Stimulated activated CD8-positive, alpha-beta memory T cell treated with anti-CD3 and anti-CD28 coated beads, Interleukin-12 subunit alpha, Interleukin-12 subunit beta, amount 100 ng/mL, for 24 hours (primary cell): ENCODE measurements around the gene NSL1.
"Not testable (repeated sequence)": the region's sequence is repeated elsewhere in the genome, so short reads cannot be mapped to it uniquely, and the experiment has no call there.

ENCODE experiments used
- DNase-seq: peaks from one replicate; pipeline ENCODE4 v3.0.0-alpha.2; 2020; ENCODE audit errors: extremely low read depth

The NSL1 gene, protein sequence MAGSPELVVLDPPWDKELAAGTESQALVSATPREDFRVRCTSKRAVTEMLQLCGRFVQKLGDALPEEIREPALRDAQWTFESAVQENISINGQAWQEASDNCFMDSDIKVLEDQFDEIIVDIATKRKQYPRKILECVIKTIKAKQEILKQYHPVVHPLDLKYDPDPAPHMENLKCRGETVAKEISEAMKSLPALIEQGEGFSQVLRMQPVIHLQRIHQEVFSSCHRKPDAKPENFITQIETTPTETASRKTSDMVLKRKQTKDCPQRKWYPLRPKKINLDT

GRCh38 chr1:212791676-212792395 is at the start of gene NSL1, which contains the start of gene TATDN3:
Gene NSL1, minus strand, starts transcription at chr1:212791777. Its CDS starts 14 bp downstream, at chr1:212791763.
Gene TATDN3, plus strand, starts transcription at chr1:212791894. Its CDS starts 28 bp downstream, at chr1:212791922.
- peak; percentile 75 for DNase-seq

DNA sequence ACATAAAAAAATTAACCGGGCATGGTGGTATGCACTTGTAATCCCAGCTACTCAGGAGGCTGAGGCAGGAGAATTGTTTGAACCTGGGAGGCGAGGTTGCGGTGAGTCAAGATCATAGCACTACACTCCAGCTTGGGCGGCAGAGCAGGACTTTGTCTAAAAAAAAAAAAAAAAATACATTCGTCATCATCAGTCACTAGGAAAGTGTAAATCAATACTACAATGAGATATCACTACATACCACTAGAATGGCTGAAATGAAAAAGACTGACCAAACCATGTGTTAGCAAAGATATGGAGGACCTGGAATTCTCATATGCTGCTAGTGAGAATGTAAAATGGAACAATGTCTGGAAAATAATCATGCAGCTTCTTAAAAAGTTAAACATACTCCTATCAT is 46.6 kb upstream of the NSL1 start:
- DNase-seq = no peak

- not testable (repeated sequence) for DNase-seq
Observed at GRCh38 chr1:212833211-212834207, 41.9 kb upstream of the NSL1 start.

DNA sequence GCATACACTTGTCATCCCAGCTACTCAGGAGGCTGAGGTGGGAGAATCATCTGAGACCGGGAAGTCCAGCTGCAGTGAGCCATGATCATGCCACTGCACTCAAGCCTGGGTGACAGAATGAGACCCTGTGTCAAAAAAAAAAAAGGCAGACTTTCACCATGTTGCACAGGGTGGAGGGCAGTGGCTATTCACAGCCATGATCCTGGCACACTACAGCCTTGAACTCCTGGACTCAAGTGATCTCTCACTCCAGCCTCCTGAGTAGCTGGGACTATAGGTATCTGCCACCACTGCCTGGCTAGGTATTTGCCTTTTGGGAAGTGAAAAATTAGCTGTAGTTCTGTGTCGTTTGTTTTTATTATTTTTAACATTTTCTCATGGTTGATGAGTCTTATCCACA is 36.8 kb upstream of the NSL1 start:
- DNase-seq = no peak

DNA sequence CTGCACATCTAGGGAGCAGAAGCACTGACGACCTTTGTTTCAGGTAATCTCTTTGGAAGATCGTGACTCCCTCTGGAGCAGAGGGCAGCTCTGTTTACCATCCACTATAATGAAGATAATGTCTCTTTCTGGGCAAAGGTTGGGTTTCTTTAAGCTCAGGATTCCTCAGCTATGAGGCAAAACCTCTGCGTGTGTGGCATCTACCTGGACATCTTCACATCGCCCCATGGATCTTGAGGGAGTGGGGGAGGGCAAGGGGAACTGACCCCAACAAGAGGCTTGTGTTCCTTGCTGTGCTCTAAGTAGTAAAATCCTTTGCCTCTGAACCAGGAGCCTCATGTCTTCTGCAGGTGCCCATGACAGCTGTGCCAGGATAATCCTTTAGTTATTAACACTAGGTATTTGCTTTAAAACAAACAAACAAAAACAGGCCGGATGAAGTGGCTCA is 36.3 kb upstream of the NSL1 start:
- DNase-seq = no peak

DNA sequence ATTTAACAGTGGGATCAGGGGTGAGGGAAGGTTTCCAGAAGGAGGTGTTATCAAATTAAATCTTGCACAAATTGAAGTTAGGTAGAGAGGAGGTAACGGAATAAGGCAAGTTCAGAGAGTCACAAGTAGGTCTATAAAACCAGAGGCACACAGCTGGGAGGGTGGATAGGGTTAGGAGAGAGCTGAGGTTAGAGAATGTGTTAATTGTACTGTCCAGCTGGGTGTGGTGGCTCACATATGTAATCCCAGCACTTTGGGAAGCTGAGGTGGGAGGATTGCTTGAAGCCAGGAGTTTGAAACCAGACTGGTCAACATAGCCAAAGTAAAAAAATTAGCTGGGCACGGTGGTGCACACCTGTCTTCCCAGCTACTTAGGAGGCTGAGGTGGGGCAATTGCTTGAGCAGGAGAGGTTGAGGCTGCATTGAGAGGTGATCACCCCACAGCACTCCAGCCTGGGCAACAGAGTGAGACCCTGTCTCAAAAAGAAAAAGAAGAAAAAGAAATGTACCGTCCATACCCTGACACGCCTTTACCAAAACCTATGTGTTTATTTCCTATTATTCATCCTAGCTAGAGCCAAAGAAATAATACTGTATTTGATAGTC is 35.7 kb upstream of the NSL1 start:
- no peak for DNase-seq

DNA sequence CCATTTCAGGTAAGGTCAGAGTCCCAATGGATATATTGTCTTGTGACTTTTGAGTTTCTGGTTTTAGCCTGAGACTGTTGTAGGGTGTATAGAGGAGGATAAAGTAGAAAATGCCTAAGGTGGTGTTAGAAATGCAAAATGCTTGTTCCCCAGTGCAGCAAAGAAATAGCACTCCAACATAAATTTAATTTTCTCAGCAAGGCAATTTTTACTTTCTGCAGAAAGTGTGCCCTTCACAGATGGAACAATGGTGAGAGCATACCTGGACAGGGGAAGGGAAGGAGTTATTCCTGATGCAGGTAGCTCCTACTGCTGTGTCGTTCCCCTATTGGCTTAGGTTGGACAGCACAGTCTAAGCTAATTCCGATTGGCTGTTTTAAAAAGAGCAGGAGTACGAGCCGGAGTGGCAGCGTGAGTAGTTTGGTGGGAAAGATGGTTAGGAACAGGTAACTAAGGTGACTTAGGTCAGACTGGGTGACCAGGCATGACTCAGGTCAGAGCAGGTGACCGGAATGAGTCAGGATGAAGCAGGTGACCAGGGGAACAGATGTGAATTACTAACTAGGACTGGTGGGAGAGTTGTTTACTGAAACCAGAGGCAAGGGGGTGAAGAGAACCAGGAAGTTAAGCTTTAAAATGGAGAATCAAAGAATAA is 34.3 kb upstream of the NSL1 start:
- no peak for DNase-seq

- no peak for DNase-seq
Observed at GRCh38 chr1:212824201-212824600, 32.6 kb upstream of the NSL1 start.

GRCh38 chr1:212822956-212823355 is 31.4 kb upstream of the NSL1 start:
- DNase-seq = no peak

DNA sequence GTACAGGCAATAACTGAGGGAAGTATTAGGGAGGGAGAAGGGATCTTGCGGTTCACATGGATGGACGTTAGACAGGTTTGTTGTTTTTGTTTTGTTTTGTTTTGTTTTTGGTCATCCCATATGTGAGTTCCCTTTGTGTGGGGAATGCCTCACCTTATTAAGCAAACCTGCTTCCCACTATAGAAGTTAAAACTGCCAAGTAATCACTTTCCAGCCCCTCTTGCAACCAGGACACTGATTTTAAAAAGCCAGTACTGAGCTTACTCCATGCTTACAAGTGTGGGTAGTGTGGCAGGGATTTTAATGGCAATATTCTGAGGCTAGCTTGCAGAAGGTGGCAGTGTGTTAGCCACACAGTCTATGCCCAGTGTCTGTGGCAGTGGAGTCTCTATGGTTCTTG is 29.4 kb upstream of the NSL1 start:
- no peak for DNase-seq

DNA sequence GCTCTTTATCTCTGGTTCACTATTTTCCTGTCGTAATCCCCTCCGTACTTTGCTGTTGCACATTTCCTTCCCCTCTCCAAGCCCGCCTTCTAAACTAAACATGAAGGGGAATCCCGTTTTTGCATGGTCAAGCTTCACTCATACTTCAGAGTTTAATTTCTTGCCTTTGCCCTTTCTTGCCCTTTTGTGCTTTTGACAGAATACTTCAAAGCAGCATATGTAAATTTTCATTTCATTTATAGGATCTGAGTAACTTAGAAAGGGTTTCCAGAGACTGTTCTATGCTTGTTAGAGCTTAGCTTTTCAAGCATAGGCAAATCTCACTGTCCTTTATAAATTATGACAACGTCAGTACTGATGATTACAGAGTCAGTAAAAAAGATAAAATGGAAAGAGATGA is 28.1 kb upstream of the NSL1 start:
- DNase-seq = no peak

DNA sequence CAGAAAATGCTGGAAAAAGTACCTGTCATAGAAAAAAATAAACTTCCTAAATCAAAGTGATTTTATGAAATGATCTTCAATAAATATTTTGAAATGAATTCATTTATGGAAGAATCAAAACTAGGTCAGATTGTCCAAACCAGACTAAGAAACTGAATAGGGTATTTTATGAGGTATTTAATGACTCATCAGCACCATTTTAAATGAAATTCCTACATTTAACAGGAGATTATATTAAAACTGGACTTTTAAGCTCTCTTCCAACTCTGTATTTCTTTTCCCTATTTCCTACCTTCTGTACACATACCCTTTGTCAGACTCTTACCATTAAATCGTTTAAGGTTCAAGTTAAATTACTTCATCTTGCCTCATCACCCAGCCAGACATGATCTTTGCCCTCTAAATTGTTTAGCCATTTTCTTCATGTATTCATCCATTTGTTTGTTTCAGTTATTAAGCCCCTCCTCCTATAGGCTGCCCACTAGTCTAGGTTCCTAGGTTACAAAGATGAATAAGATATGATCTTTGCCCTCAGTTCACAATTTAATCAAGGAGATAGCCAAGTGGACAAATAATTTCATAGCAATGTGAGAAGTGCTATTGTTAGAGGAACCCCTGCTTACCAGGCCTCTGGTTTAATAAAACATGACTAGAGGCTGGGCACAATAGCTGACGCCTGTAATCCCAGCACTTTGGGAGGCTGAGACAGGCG is 25.1 kb upstream of the NSL1 start:
- no peak for DNase-seq

DNA sequence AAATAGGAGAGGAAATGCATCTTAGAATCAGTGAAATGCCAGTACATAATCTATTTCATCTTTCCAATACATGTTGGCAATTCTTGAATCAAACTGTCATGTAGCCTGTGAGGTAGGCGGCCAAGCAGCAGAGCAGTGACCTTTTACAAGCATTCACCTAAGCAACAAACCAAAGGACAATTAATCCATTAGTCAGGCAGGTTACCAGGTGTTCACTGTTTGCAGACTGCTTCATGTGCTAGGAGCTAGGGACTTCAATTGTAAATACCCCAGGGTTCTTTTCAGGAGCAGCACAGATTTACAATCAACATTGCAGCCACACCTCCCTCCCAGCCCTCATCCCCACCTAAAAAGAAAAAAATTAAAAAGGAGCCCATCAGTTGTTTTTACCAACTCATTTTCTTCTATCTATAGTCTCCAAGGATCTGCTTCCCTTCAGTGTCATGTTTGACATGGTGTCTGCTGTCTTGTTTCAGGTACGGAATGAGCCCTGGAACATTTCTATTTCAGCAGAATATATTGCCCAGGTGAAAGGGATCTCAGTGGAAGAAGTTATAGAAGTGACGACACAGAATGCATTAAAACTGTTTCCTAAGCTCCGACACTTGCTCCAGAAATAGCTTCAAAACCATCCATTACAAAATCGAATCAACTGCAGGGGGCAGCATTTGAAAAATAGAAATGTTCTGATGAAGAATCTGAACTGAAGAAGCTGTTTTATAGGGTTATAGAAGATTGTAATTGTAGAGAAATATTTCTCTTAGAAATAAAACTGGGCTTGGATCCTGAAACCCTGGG is 23.2 kb upstream of the NSL1 start:
- DNase-seq = no peak

- no peak for DNase-seq
Observed at GRCh38 chr1:212805767-212806166, 14.2 kb upstream of the NSL1 start.

GRCh38 chr1:212797681-212798080 is 6.1 kb upstream of the NSL1 start:
- DNase-seq = no peak

- no peak for DNase-seq
Observed at GRCh38 chr1:212794561-212795014, 3.0 kb upstream of the NSL1 start.

DNA sequence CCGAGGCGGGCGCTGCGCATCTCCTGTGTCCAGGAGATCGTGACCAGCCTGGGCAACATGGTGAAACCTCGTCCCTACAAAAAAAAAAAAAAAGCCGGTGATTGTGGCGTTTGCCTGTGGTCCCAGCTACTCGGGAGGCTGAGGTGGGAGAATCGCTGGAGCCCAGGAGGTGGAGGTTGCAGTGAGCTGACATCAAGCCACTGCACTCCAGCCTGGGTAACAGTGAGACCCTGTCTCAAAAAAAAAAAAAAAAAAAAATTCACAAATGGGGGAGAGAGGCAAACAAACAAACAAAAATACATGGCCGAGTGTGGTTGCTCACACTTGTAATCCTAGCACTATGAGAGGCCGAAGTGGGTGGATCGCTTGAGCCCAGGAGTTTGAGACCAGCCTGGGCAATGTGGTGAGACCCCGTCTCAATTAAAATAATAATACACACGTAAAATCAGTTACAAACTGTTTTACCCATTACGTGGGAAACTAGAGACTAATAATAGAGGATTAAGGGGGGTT is 875 bp upstream of the NSL1 start:
- DNase-seq = no peak

DNA sequence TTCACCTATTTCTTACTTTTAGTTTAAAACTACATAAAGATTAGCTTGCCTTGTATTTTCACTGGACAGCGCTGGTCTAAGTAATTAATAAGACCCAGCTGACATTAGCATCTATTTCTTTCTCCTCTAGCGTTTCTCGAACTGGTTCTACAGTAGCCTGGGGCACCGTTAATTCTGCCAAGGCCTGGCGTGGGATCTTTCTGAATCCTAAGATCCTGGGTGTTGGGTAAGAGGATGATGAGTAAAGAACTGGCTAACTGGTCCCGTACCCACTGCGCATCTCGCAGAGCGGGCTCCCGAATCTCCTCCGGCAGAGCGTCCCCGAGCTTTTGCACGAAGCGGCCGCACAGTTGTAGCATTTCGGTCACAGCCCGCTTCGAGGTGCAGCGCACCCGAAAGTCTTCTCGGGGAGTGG is 309 bp downstream of the NSL1 start:
- DNase-seq = no peak

- no peak for DNase-seq
Observed at GRCh38 chr1:212785871-212786270, 5.7 kb downstream of the NSL1 start.
